NCI-H748 treated with DMSO at 0.1 percent for 48 hours (cell line): ENCODE results near the gene DUT.
A peak's percentile ranks its signal among the peaks of the same experiment; 100 is the strongest.
"Not testable (repeated sequence)": the region's sequence is repeated elsewhere in the genome, so short reads cannot be mapped to it uniquely, and the experiment has no call there.

Experiments
- DNase-seq: peaks from one replicate; lab custom pipeline; 2025; lab: John Stamatoyannopoulos, UW

Gene DUT

DNA sequence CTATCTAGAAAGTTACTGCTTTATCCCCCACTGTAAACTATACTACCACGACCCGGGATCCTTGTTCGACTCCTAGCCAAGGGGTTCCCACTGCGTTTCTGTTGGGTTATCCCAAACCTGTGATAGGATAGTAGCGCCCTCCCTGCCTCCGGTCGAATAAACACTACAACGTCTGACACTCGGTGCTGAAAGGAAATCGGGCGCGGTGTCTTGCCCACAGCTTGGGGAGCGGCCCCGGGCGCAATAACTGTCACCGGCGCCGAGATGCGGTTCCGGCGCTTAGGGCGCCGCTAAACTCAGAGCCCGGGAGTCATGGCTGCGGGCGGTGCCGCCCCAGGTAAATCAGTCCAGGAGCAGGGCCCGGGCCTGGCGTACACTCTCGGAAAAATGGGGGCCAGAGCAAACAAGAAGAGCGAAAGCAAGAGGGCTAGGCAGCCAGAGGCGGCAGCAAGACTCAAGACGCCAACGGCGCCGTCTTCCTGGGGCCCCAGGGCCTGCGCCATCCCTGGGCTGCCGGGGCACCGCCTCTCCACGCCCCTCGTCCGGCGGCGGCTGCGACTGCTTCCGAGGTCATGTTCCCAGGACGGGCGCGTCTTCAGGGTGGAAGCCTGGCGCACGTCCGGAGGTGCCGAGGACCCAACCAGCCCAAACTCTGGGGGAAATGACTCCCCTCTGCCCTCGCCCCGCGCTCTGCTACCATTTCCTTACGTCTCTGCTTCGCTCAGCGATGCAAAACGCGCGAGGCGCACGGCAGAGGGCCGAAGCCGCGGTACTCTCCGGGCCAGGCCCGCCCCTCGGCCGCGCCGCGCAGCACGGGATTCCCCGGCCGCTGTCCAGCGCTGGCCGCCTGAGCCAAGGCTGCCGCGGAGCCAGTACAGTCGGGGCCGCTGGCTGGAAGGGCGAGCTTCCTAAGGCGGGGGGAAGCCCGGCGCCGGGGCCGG lies at the start of gene DUT:
TSS of gene DUT (plus strand) at position 575 of the 941 bp plus-strand sequence. CDS start at position 662, 87 bp downstream.
- peak; percentile 29 for DNase-seq

DNA sequence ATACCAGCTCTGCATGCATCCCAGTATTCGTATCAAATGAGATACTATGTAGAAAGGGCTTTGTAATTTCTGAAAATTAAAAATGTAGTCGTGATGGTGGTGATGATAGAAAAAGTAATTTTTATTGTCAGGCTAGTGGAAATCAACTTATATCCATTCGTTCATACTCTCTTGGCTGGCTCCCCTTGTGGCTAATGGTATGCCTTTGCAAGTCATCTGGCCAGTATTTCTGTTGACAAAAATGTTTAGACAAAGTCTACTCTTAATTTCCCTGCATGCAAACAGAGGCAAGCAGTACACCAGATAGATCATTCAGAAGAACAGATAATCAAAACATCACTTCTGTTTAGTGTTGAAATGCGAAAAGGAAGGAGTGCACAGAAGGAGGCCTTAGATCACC lies 49.6 kb upstream of the DUT start:
- DNase-seq = no peak

DNA sequence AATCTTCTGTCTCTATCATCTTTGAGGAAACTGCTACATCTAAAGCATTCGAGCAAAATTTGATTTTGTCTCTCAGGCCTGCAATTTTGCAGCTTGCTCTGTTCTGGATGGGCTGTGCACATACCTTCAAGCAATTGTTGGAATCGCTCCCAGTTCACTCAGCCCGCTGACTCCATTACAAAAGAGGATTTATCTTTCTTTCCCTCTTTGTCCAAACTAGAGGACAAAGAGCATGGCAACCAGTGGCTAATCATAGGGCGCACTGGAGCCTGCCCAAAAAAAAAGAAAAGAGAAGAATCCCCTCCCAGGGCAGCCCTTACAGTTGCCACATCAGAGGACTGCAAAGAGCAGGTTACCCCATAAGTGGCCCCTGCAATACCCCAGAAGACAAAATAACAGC lies 49.0 kb upstream of the DUT start:
- DNase-seq = no peak

DNA sequence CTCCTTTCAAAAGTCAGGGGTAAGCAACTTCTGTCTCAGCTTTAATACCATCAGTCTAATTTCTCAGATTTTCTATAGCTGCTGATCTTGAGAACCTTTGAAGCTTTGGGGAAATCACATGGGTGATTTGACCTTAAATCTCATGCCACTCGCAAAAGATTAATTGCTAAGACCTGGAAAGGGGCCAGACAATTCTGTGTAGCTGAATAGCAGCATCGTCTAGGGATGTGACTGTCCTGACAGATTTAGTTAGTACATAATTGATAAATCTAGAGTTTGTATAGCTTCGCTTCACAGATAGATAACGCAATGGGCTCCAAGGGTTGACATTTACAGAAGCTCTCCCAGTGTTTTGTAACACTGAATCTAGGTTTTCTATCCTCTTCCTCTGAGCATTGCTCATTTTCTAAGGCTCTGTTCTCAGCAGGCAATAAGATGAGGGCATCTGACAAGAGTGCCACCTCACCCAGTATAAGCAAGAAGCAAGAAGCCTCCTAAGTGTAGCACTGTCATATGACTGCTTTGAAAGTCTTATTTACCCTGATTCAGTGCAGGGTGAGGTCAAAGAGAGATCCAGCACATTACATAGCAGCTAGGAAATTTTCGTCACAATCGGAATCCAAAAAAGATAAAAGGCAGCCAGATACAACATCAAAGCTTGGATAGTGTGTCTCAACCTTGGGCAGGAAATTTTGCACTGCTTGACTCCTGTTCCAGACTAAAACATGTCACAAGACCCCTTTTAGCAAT lies 47.7 kb upstream of the DUT start:
- DNase-seq = no peak

DNA sequence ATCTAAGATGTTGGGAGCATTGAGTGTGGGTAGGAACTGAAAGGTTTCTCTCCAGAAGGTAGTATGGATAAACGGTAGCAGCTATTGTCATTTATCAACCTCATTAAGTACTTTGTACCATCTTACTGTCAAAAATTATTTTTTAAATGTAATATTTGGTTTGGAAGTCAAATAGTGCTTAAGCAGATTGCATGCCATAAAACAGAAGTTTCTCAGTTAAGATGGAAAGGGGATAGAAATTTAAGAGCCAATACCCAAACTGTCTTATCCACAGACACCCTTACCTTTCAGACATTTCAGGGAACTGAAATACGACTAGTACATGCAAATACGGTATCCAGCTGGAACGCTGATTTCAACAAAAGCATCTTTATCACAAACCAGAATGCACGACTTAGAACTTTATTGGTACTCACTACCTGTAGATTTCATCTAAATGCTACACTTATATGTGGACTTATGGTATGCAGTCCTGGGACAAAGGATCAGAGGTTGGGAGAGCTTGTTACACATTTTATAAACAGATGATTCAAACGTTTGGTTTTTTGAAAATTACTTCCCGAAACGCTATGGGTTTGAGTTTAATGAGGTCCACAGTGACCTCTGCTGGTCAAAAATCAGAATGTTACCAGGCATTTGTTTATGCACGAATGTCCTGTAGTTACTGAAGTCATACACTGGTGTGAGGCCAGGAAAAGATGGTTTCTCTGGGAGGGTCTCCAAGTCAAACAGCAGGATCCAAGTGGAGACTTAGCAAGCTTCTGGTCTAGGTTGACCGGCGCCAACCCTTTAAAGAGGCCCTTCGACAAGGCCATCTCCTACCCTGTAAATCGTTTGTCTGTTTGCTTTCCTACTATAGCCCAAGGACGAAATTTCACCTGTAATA lies 45.7 kb upstream of the DUT start:
- DNase-seq = peak; percentile 56

DNA sequence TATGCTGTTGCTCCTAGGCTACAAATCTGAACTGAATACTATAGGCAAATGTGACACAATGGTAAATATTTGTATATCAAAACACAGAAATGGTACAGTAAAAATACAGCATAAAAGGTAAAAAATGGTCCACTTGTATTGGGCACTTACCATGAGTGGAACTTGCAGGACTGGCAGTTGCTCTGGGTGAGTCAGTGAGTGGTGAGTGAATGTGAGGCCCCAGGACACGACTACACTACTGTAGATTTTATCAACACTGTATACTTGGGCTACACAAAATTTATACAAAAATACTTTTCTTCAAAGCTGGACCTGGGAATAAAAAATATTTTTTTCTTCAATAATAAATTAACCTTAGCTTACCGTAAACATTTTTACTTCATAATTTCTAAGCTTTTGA lies 41.6 kb upstream of the DUT start:
- DNase-seq = no peak

DNA sequence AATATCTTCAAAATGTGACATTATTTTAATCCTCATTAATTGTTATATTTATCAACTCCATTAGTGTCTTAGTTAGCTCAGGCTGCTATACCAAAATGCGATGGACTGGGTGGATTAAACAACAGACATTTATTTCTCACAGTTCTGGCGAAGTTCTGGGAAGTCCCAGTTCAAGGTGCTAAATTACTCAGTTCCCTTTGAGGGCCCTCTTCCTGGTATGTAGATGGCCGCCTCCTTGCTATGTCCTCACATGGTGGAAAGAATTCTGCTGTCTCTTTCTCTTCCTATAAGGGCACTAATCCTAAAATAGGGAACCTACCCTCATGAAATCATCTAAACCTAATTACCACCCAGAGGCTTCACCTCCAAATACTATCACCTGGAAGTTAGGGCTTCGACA lies 38.8 kb upstream of the DUT start:
- DNase-seq = no peak

DNA sequence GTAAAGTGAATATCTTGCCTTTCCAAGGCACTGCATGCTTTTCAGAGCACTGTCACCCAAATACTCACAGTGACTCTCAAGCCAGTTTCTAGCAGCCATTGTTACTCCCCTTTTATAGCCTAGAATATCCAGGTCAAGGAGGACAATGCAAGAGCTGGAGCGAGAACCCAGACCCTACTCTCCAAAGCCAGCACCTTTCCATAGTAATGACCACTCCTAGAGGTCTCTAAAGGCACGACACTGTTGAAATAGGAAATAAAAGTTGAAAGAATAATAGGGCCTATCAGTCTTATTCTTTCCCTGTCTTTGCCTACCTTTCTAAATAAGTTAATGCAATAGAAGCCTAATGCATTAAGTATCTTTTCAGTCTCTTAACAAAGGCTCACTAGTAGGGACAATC lies 33.6 kb upstream of the DUT start:
- no peak for DNase-seq

DNA sequence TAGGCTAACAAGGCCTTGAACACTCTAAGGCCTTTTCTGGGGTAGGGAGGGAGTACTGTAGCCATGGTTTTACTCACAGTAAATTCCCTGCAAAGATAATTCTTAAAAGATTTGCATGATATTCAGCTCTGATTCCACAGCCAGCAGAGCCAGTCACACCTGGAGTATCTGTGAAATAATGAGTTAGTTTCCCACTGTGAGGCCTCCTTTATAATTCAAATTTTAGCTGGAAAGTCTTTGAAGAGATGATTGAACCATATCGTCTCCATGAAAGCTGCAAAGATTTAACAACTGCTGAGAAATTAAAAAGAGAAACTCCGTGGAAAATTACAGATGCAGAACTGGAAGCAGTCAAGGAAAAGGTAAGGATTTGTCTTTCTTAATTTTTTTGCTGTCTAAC lies 32.3 kb upstream of the DUT start:
- DNase-seq = no peak

DNA sequence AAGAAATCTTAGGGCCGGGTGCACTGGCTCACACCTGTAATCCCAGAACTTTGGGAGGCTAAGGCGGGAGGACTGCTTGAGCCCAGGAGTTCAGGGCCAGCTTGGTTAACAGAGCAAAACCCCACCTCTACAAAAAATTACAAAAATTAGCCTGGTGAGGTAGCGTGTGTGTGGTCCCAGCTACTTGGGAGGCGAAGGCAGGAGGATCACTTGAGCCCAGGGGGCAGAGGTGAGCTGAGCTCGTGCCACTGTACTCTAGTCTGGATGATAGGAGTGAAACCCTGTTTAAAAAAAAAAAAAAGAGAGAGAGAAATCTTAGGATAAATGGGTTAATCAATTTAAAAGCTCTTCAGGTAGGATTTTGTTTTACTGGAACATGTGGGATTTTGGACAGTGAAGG lies 31.2 kb upstream of the DUT start:
- DNase-seq = no peak

DNA sequence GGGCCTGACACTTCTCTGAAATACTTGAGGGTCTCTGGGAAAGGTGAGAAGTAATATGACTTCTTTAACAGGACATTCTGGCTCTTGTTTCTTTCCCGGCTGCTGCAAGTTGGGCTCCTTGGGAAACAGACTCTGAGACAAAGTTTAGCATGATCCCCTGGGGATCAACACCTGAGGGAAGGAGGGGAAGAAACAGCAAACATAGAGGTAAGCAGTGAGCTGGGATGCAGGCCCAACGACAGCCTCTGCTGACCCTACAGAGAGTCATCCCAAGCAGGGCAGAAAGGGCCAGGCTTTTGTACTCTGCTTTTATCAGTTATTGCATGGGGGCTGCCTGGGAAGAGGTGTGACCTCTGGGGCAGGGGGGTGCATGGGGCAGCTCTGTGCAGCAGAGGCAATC lies 26.8 kb upstream of the DUT start:
- no peak for DNase-seq

DNA sequence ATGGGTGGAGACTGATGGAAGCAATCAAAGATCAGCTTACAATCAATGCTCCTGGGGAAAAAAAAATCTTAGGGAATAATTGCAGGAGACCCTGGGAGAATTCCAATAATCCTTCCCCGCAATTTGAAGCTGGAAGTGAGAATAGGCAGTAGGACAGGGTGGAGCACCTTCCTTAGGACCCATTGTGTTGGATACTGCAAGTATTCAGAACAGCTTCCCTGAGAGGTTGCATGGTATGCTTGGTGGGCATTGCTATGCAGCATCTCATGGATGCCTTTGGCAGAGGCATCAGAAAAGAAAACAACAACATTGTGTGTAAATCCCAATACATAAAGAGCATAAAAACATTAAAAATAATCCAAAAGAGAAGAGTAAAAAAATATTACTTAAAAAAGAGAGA lies 24.6 kb upstream of the DUT start:
- DNase-seq = no peak

DNA sequence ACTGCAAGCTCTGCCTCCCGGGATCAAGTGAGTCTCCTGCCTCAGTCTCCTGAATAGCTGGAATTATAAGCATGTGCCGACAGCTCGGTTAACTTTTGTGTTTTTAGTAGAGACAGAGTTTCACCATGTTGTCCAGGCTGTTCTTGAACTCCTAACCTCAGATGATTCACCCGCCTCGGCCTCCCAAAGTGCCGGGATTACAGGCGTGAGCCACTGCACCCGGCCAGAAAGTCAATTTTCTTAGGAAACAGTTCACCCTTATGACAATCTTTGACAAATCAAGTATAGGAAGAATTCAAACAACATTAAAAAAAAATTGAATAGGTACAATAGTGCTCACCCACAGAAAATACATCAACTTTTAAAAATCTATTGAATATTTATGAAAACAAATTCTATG lies 23.6 kb upstream of the DUT start:
- no peak for DNase-seq

DNA sequence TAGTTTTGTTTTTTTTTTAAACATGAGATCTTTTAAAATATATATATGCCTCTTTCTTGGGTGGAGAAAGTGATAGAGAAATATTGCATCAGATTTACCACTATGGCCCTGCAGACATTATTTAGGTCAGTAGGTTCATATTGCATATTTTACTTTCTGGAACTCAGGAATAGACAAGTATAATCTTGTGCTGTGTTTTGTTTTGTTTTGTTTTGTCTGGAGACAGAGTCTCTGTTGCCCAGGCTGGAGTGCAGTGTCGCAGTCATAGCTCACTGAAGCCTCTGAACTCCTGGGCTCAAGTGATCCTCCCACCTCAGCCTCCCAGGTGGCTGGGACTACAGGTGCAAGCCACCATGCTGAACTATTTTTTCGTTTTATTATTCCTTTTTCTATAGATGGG lies 21.5 kb upstream of the DUT start:
- DNase-seq = no peak

DNA sequence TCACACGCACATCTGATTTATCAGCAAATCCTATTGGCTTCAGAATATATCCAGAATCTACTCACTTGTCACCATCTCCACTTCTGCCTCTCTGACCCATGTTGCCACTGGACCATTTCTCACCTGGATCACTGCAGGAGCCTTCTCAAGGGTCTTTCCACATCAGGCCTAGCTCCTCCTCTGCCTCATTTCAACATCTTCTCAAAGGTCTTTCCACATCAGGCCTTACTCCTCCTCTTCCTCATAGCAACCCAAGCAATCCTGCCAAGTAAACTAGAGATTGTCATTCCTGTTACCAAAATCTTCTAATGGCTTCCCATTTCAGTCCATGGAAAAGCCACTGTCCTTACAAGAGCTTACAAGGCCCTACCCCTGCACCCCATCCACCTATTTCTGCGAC lies 18.0 kb upstream of the DUT start:
- DNase-seq = no peak

DNA sequence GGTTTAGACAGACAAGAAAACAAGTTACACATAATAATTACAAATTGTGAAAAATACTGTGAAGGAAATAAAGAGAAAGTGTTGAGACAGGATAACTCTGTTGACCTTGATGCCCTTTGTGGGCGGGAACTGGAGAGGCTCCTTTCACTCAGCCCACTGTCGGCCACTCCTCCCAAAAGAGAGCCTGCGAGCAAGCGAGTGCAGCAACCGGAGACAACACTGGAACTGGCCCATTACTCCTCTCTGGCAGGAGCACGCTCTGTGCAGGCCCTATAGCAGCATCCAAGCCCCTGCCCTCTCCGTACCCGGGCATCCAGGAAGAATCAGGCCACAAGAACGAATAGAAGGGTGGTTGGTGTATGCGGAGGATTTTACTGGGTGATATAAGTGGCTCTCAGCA lies 16.2 kb upstream of the DUT start:
- DNase-seq = no peak

DNA sequence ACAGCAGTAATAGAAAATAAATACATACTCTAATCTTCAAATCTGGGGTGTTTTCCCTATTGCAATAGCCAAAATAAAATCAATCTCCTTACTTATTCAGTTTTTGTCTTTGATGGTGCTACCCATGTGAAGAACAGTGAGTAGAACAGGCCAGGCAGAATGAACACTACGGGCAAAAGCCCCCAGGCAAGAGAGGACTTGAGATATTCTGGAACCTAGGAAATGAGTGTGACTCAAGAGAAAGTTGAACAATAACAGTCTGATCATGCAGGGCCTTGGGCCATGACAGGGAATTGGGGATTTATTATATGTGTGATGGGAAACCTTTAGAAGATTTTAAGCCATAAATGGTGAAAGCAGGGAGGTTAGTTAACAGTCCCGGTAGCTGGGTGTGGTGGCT lies 14.0 kb upstream of the DUT start:
- no peak for DNase-seq

DNA sequence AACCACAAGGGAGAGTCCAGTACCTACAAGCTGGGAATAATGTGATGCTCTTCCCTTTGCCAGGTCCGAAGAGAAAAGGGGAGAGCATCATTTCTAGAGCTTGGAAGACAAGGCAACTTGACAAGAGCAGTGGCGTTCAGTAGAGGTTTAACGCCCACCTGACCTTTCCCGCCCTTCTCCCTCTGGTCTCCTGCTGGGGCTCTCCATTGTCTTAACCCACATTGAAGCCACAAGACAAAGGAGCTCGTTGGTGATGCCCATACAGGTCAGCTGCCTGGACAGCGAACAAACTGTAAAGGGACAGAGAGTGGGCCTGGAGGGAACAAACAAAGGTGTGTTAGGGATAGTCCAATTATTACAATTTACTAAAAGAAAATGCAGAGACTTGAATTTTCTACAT lies 13.1 kb upstream of the DUT start:
- no peak for DNase-seq

DNA sequence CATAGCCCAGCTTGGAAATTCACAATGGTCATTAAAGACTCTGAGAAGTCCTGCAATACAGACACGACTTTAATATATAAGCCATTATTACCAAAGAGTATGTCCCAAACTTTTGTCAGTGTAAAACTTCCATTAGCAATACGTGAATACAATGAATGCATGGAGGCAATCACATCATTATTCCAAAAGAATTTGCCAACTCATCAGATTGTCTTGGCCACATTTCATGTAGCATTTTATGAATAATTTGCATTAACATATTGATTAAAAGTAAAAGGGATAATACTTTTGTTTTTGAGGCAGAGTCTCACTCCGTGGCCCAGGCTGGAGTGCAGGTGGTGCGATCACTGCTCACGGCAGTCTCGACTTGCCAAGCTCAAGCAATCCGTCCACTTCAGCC lies 7.9 kb upstream of the DUT start:
- no peak for DNase-seq

DNA sequence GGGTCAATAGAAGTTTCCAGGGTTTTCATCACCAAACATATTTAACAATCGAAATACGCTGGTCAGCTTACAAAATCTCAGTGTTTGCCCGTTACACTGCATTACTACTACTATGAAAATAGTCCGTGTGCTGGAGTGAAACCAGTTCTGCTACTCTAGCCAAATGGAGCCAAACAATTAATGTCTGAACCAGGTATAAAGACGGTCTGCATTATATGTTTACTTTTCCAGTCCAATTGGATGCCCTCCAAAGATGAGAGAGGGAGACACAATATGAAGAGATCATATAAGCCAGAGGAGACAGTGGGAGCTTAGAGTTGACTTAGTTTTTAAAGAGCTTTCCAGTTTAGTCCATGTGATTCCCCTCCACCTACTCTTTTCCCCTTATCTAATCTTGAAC lies 6.3 kb upstream of the DUT start:
- DNase-seq = peak; percentile 69

DNA sequence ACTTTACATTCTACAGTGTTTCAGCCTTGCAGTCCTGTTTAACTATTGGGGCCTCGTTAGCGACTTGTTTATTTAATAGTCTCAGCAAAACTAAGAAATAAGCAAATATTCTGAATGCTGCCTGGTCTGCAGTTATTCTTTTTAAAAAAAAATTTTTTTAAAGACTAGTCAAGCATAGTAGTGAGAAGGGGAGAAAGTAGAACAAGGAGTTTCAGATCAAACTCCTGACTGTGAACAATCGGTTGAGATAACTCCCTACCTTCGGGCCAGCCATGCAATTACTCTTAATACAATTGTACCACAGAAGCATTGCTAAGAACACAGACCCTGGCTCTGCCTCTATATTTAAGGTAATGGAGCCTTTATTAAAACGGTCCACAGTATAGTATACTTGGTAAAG lies 5.8 kb upstream of the DUT start:
- DNase-seq = no peak

DNA sequence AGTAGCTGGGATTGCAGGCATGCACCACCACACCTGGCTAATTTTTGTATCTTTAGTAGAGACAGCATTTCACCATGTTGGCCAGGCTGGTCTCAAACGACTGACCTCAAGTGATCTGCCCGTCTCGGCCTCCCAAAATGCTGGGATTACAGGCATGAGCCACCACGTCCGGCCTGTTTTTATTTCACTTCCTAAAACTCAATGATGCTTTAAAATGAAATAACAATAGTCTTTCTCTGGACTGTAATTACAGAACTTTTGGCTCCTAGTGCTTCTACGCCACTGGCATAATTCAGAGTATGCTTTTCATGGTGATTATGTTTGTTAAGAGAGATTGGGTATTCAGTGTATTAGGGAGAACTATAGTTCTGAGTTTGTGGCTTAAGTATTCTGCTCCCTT lies 5.0 kb upstream of the DUT start:
- not testable (repeated sequence) for DNase-seq
